ENCODE results near the gene CRPPA. TPM values are rescaled to one million over a fixed set of nuclear protein-coding genes. Genes with fewer than 3 reads are reported as not detected.

Gene CRPPA
- total RNA-seq, 2 experiments from 2014 or later = not detected

- intact Hi-C loops (cut with micrococcal nuclease; ENCODE audit: unreplicated experiment) = no loop called here
Measured at GRCh38 chr7:16404636-16405035, 16.7 kb downstream of the CRPPA start.

GRCh38 chr7:16403475-16403874, 17.9 kb downstream of the CRPPA start:
- no peak overlapping the region for H3K27ac ChIP-seq (ENCODE audit: low read depth, low read length, poor library complexity, severe bottlenecking)
- ChIA-PET CTCF (ENCODE audit: unreplicated experiment) (no interaction called here), POLR2A (interaction anchor here (0.9 to 1.0 kb wide), 2 partner anchors 9 to 22 kb away, joined by 3 to 4 read pairs; no protein-coding TSS in a partner anchor)
- peaks cover 21% of the 10 kb centered on the region for H3K9me3 ChIP-seq (ENCODE audit: low read length)
- no peaks in the 10 kb centered on the region for H3K79me2 ChIP-seq (ENCODE audit: insufficient read depth, low read depth, low read length)
- no peak overlapping the region for H2AFZ ChIP-seq (ENCODE audit: low read length)
- no peaks in the 10 kb centered on the region for H4K20me1 ChIP-seq (ENCODE audit: insufficient read depth, low read length)
- intact Hi-C loops (cut with micrococcal nuclease; ENCODE audit: unreplicated experiment) = no loop called here
- DNase-seq (ENCODE audit: low spot score) = no peak
- TF ChIP-seq CTCF (conservative IDR thresholded peaks at IDR 0.05; ENCODE audit: low read length) (no peak), EZH2phosphoT487 (IDR thresholded peaks at IDR 0.05; ENCODE audit: borderline replicate concordance, low read depth, low read length) (no peak)
- H3K36me3 ChIP-seq (ENCODE audit: insufficient read depth, low read length) = no peaks in the 10 kb centered on the region
- no peak overlapping the region for H3K4me2 ChIP-seq (ENCODE audit: low read length)
- no peaks in the 10 kb centered on the region for H3K4me1 ChIP-seq (ENCODE audit: insufficient read depth, low read length, poor library complexity, severe bottlenecking)
- BruUV-seq (replicated peaks) = no TSS peak
- no peaks in the 10 kb centered on the region for H3K9me2 ChIP-seq (ENCODE audit: insufficient read depth, low read length)
- H3K4me3 ChIP-seq (ENCODE audit: low read depth, low read length, poor library complexity, severe bottlenecking) = no peak overlapping the region

More at GRCh38 chr7:16404636-16405035, 16.7 kb downstream of the CRPPA start:
- Histone ChIP-seq H3K36me3 (ENCODE audit: insufficient read depth, low read length) (no peaks in the 10 kb centered on the region), H3K9me3 (ENCODE audit: low read length) (peaks cover 9% of the 10 kb centered on the region), H3K4me3 (ENCODE audit: low read depth, low read length, poor library complexity, severe bottlenecking) (no peak overlapping the region), H4K20me1 (ENCODE audit: insufficient read depth, low read length) (no peaks in the 10 kb centered on the region), H3K4me1 (ENCODE audit: insufficient read depth, low read length, poor library complexity, severe bottlenecking) (no peaks in the 10 kb centered on the region), H3K9me2 (ENCODE audit: insufficient read depth, low read length) (no peaks in the 10 kb centered on the region), H3K79me2 (ENCODE audit: insufficient read depth, low read depth, low read length) (no peaks in the 10 kb centered on the region), H3K27ac (ENCODE audit: low read depth, low read length, poor library complexity, severe bottlenecking) (no peak overlapping the region), H2AFZ (ENCODE audit: low read length) (no peak overlapping the region), H3K4me2 (ENCODE audit: low read length) (no peak overlapping the region)
- no peak for DNase-seq (ENCODE audit: low spot score)
- no TSS peak for BruUV-seq (replicated peaks)
- TF ChIP-seq CTCF (conservative IDR thresholded peaks at IDR 0.05; ENCODE audit: low read length) (no peak), EZH2phosphoT487 (IDR thresholded peaks at IDR 0.05; ENCODE audit: borderline replicate concordance, low read depth, low read length) (no peak)
- CTCF ChIA-PET (ENCODE audit: unreplicated experiment) = no interaction called here
- POLR2A ChIA-PET = interaction anchor here (0.7 to 0.9 kb wide), 2 partner anchors 8 to 9 kb away, joined by 4 read pairs; no protein-coding TSS in a partner anchor

GRCh38 chr7:16402940-16403339, 18.4 kb downstream of the CRPPA start:
- H3K4me2 ChIP-seq (ENCODE audit: low read length) = no peak overlapping the region
- ChIA-PET POLR2A (interaction anchor here (1.0 kb wide), 1 partner anchor 23 kb away, joined by 3 read pairs; no protein-coding TSS in a partner anchor), CTCF (ENCODE audit: unreplicated experiment) (no interaction called here)
- no peaks in the 10 kb centered on the region for H3K4me1 ChIP-seq (ENCODE audit: insufficient read depth, low read length, poor library complexity, severe bottlenecking)
- H2AFZ ChIP-seq (ENCODE audit: low read length) = no peak overlapping the region
- H4K20me1 ChIP-seq (ENCODE audit: insufficient read depth, low read length) = no peaks in the 10 kb centered on the region
- H3K27ac ChIP-seq (ENCODE audit: low read depth, low read length, poor library complexity, severe bottlenecking) = no peak overlapping the region
- no peak for TF ChIP-seq CTCF (conservative IDR thresholded peaks at IDR 0.05; ENCODE audit: low read length)
- TF ChIP-seq EZH2phosphoT487 (IDR thresholded peaks at IDR 0.05; ENCODE audit: borderline replicate concordance, low read depth, low read length) = no peak
- no peaks in the 10 kb centered on the region for H3K9me2 ChIP-seq (ENCODE audit: insufficient read depth, low read length)
- no TSS peak for BruUV-seq (replicated peaks)
- no peaks in the 10 kb centered on the region for H3K36me3 ChIP-seq (ENCODE audit: insufficient read depth, low read length)
- intact Hi-C loops (cut with micrococcal nuclease; ENCODE audit: unreplicated experiment) = no loop called here
- DNase-seq (ENCODE audit: low spot score) = no peak
- no peak overlapping the region for H3K4me3 ChIP-seq (ENCODE audit: low read depth, low read length, poor library complexity, severe bottlenecking)
- no peaks in the 10 kb centered on the region for H3K79me2 ChIP-seq (ENCODE audit: insufficient read depth, low read depth, low read length)
- peaks cover 26% of the 10 kb centered on the region for H3K9me3 ChIP-seq (ENCODE audit: low read length)
